NCI-H748 (cell line): ENCODE data around the gene FBXL17.

Experiments
- DNase-seq: peaks from one replicate; lab custom pipeline; 2025; ENCODE audit not compliant: unreplicated experiment; lab: John Stamatoyannopoulos, UW

The FBXL17 gene

DNA sequence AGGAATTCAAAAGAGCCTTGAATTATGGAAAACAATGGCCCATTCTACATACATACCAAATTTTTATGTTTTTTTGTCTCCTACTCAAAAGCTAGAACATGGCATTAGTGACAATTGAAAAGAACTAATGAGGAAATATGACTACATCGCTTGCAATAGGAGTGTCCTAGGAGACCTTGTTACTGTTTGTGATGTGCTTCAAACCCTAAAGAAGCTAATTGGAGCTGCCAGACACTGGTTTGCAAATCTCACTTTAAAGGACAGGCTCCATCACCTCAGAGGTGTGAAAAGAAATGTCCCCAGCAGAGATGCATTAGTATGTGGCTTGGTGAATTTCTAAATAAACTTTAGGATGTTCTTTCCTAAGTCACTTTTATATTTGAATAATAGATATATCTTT, 356.9 kb downstream of the FBXL17 start:
- peak; percentile 10 for DNase-seq

DNA sequence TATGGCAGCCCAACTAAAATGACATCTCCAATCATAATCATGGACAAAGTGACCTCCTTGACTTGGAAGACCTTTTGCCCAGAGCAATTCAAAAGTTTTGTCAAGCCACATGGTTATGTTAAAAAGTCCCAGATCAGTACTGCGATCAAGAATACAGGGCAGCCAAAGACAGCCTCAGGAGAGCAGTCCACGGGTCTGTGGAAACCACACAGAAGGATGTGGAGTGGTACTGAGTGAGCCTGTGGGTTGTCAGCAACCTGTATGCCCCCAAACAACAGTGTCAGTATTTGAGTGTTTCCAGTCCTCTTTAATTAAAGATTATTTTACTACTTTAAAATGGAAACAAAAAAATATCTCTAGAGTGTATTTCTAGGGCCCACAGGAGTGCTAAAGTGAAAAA, 365.8 kb downstream of the FBXL17 start:
- DNase-seq = no peak

DNA sequence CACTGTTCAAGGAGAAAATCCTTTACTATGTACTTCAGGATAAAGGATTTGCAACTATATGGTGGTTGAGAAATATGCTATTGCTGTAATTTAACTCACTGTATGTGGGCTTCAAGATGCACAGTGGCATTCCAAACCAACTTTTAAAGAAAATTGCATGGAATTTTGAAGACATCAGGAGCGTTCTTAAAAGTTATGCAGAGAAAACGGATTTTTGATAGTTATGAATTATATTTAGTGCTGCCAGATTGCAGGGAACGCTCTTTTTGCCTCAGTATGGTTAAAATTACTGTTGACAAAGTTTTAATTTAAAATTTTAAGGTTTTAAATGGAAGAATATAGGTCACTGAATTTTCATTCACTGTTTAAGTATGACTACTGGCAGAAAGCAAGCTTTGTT, 375.1 kb downstream of the FBXL17 start:
- DNase-seq = no peak

DNA sequence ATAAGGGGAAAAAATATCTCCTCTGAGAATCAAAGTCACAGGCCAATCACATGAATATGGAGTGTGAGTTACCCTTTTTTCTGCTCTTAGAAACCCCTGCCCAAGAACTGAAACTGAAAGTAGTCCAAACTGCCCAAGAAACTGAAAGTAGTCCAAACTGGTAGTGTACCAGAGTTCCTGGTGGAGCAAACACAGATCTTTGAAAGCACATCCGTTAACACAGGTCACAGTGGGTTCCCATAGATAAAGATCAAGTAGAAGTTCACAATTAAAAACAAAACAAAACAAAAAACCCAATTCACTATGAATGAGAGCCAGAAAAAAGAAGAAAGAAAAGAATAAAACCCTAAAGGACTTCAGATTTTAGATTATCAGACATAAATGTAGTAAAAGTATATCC, 378.7 kb downstream of the FBXL17 start:
- no peak for DNase-seq

DNA sequence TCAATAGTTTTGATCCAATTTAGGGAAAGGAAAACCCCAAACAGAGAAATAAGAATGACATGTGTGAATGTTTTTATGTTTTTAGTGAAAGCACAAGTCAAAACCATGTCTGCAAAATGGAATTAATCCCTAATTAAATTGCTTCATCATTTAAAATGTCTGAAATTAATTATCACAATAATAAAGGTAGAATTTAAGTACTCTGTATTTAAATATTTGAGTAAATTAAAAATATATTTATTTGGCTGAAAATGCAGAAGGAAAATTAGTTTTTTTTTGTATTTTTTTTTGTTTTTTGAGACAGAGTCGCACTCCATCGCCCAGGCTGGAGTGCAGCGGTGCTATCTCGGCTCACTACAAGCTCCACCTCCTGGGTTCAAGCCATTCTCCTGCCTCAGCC, 380.7 kb downstream of the FBXL17 start:
- DNase-seq = no peak

DNA sequence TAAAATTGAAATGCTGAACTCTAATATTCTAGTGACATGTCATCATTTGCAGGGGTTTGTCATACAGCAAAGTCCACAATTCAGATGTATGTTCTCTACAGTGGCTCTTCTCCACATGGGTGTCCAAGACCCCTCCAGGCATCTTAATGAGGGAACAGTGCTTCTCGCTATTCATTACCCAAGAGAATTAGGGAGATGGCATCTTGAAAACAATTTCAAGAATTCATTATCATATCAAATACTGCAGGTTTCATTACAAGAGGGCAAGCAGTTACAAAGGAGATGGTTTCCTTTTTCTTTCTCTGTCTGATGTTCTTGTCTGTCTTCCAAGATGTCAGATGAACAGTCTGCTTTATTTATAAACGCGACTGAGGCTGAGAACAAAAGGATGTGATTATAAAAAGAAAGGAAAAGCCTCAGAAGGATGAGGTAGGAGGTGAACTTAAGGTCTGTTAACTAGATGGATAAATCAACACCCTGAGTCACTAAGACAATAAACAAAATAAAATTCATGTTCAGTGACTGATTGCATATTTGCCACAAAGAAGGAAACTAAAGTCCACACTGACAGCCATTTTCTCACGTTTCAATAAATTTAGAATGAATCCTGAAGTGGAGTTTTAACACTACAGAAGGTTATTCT, 384.4 kb downstream of the FBXL17 start:
- DNase-seq = no peak

DNA sequence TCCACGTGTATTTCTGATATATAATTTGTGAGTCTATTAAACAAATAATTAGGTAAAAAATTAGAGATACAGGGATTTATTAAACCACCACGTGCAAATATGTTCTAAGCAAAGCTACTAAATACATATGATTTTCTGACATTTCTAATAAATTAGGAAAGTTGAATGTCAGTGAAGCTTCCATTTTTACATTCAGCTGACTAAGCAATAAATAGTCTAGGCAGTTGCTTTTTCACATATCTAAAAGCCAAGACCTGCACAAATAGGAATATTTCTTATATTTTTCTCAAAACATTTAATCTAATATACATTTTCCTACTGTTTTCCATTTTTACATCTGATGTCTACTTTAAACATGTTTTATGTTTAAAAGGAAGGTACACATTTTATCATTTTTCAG, 388.6 kb downstream of the FBXL17 start:
- DNase-seq = no peak

DNA sequence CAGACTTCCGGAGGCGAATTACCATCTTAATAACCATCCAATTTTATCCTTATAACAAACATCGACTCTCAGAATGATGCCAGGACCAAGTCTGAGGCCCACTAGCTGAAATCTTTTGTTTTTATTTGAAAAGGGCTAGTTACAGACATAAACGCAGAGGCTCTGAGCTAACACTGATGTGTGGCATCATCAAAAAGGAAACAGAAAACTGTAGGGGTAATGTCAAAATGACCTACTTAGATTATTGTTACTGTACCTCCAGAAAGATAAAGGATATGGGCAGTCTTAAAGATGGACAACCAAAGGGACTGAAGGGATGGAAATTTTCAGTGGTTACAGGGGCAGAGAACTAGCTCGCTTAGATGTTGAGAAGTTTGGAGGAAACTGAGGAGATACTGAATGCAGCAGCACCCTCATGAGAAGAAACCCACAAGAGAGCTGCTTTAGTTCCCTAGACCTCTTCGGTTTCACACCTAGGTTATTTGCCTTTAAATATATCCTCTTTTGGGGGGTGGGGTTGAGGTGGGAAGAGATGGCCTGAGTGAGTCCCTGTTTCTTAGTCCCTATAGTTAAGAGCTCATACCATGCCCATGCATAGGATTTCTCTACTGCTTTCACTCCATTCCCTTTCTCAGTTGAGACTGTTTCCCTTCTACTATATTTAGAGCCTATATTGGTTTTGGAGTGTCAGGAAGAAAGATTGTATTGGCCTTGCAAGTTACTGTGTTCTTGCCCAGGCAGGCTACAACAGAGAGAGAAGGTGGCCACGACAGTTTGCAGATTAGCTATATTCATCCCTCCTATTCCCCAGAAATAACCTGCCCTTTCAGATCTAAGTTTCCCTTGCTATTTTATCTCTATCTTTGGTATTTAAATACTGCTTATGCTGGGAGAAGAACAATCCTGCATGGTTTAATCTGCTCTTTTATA, 390.8 kb downstream of the FBXL17 start:
- no peak for DNase-seq

DNA sequence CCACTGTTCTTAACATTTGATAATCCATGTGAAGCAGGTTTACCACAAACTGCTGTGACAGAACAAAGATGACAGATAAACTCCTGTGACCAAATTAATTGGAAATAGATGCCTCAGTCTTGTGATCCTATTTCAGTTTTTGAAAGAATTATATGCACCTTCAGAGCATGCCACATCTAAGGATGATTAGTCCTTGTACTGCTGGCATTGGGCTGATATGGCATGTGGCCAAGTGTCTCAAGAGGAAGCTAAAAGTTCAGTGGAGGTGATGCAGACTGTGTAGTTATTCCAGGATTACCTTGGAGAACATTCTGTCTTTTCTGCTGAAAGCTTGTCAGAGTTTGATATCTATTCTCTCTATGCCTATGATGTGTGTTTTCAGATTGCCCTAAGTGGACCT, 396.8 kb downstream of the FBXL17 start:
- no peak for DNase-seq

DNA sequence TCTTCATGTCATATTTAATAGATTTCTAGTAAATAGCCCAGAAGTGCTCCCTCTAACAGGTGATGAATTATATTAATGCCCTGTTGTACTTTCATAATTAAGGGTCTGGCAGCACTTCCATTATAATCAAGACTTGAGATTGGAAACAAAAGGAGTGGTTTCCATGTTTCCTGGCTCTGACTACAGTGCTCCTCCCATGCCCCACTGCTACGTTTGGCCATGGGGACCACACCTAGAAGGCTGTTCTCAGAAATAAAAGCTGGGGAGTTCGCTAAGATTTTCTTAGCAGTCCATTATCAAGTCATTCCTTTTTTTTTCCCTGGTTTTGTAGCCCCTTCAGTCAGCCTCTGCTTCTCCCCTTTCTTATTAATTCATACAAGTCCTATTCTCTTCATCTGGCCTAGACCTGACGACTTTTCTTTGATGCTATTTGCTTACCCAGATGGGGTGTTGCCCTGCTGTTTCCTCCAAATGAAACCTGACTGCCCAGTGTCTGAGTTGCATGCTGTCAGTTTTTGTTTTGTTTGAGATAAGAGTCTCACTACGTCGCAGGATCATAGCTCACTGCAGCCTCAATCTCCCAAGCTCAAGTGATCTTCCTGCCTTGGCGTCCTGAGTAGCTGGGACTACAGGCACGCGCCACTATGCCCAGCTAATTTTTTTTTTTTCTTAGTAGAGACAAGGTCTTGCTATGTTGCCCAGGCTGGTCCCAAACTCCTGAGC, 399.0 kb downstream of the FBXL17 start:
- peak; percentile 25 for DNase-seq

DNA sequence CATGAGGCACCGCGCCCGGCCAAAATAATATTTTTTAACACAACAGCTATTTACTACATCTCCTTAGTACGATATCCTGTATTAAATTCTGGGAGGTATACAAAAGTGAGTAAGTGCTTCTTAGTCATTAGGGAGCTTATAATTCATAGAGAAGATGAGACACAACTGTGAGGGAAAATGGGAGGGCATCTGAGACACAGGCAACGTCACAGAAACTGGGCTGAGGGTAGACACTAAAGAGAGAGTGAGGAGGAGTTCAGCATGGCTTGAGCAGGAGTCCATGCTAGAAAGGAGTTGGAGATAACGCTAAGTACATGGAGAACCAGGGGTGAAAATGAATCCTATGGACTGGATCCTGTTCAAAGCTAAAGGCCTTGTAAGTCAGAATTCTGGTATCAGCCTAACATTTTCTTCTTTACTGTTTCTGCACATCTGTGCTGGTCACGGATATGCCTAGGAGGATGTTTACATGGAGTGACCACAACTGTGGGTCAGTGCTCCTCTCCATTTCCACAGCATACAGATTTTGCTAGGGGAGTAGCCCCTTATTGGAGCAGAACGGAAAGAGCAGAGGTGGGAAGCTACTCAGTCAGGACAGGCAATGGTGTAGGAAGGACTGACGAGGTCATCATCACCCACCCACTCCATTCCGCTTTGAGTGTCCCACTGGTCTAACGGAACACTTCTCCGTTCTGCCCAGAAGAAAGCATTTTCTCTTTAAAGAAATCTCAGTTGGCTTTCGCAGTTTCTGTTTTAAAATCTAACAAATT, 400.8 kb downstream of the FBXL17 start:
- DNase-seq = no peak

DNA sequence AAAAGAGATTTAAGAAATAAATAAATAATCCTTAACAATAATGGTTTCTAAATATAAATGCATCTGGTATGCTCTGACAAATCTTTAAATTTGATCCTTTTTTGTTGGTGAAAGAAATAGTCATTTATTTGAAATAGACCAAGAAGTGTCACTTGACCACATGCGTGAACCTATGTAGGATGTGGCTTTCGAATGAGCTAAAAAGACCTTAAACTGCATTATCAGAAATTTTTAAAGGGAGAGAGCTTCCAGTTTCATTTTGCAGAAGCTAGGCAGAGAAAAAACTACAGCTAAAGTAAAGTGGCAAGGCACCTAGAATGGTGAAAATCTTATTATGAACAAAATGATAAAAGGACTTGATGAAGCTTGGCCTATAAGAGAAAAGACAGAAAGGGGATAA, 402.0 kb downstream of the FBXL17 start:
- DNase-seq = no peak

DNA sequence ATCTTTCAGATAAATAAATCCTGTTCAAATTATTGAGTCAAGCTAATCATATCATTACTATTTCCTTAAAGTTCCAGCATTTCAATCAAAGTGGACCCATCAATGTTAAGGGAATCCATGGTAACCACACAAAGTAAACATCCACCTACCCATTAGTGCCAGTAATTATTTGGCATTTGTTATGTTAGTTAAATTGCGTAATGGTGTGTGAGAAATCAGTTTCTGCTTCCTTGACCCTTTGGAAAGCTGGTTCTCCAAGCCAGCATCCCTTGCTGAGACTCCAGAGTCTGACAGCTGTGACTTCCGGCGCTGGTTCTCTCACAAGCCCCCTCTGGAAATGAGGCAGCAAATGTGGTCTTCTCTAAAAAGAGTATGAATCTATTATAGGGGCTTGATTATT, 402.6 kb downstream of the FBXL17 start:
- DNase-seq = peak; percentile 97

DNA sequence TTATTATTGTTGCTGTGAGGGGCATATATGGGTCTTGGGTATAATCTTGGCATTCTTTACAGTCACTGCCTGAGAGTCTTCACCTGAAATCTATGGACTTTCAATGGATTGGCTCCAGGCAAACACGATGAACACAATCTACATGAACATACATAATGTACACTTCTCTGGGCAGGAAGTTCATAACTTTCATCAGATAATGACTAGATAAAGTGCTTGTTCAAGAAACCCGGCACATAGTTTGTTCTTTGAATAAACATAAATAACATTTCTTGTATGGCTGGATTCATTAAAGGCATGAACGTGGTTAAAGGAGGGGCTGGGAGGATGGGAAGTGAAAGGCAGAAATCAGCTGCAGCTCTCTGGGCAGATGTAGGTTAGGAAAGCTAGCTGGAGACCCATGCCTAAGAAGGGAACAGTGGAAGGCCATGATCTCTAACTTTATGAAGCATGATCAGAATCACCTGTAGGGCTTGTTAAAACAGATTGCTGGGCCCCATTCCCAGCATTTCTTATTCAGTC, 404.3 kb downstream of the FBXL17 start:
- DNase-seq = no peak

DNA sequence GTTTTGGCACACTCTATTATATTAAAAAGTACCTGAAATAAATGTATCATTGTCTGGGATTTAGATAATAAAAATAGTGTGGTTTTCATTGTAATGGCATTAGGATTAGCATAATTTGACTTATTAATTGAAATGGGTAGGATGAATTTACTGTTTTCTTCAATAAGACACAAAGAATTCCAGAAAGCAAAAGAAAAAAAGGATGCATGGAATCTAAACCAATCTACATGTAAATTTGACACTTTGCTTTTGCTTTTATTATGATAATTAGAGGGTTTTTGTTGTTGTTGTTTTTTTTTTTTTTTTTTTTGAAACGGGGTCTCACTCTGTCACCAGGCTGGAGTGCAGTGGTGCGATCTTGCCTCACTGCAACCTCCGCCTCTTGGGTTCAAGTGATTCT, 406.3 kb downstream of the FBXL17 start:
- DNase-seq = no peak

DNA sequence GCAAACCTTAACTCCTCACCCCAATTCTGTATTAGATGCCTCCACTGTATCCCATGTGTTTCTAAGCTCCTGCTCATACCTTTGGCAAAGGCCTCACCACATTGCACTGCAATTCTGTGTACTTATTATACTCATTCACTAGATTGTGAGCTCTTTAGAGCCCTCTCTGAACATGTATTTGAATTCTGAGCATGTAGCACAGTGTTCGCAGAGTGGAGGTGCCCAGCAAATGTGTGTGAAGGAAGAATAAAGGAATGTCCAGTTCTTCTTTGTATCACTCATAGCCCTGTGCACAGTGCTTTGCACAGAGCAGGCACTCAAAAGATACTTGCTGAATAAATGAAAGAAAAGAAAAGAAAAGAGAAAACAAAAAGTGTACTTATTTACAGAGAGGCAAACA, 410.1 kb downstream of the FBXL17 start:
- no peak for DNase-seq

DNA sequence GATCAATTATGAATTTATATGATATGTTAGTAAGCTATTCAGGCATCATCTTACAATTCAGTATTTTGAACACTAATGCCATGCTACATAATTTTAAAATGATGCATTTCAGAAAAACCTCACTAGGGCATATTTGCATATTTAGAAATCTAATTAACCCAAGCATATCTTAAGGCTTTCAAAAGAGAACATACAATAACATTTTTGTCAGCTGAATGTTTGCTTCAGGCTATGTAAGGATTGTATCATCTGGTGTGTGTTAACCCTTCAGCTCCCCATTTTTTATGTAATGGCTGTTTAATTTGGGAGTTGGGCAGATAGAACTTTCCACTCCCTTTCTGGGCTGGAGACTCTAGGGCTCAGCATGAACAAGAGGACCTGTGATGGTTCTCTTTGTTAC, 412.1 kb downstream of the FBXL17 start:
- no peak for DNase-seq

DNA sequence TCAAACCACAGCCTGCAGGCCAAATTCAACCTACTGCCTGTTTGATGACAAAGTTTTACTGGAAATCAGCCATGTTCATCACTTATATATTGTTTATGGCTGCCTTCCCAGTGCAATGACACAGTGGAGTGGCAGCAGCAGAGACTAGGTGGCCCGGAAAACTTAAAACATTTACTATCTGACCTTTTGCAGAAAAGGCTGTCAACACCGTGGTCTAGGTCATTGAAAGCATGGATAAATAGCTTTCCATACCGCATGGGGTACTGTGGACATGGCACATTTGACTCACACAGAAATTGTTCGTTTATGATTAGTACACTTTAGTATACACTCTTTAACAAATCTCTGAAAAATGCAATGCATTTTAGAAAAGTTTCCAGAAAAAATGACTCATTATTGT, 412.9 kb downstream of the FBXL17 start:
- DNase-seq = no peak

DNA sequence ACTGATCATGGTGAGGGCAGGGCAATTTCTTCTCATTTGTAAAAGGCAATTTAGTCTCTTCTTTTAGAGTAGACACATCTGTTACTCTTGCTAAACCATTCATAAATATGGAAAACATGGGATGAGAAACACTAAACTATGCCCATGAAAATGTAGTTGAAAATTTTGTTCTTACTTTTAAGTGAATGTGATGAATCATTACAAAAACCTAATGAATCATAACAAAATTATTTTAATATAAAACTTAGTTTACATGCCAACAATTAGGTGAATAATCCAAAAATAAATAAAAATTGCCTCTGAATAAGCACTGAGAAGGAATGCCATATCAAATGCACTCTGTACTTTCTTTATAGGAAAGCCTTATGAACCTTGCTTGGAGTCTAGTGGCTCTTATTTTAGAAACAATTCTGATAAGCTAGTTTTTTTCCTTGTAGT, 413.5 kb downstream of the FBXL17 start:
- DNase-seq = no peak

DNA sequence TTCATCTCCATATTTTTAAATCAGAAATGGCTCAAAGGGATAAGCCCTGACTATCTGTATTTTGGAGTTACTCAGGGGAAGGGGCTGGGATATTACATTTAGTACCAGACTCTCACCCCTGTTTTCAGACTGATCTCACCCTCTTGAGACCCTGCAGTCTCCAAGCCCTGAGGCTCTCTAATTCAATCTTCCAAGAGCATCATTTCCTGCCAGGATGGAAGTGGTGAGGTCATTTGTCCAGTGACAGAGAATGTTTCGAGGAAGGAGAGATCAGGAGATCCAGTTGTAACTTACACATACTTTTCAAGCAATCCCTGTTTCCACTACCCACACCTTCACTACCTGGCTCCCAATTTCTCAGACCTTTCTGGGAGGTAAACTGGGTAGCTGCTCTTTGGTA, 415.7 kb downstream of the FBXL17 start:
- DNase-seq = no peak

DNA sequence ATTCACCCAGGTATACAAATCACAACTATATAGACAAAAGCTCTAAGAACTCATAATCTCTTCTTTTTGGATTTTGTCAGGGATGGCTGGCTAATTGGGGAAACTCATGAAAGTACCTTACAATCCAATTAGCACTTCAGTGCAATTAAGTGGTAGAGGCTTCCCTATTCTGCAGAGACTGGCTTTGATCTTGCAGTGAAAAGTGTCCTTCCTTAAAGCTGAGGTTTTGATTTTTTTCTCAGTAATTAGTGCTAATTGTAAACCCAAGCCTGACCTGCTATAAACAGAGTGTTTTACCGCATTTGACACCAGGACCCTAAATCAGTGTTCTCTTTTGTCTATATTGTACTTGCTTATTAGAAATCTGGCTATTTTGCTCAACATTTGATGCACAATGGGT, 417.2 kb downstream of the FBXL17 start:
- DNase-seq = no peak
